K562 (cell line): ENCODE results near the gene DUSP16. TPM values are rescaled to one million over a fixed set of nuclear protein-coding genes. Genes with fewer than 3 reads are reported as not detected.

Experiments
- ATAC-seq: fragments of 200-7000 bp; cut with Tn5 transposase; 3 replicates; pipeline ENCODE4 v1.9.1; 2020; ENCODE audit warnings: moderate library complexity
- BruUV-seq: library from RNA; stranded (reverse); fragments of 400-500 nt; replicated peaks from 2 replicates; lab custom pipeline; 2021; lab: Mats Ljungman, UMichigan
- CTCF ChIA-PET: fragments of 300-600 bp; formaldehyde crosslinking; extraction: SDS; loops from one replicate; lab custom pipeline; 2021; ENCODE audit warnings: low intra/inter-chr PET ratio; lab: Yijun Ruan, JAX
- POLR2A ChIA-PET: fragments of 300-600, 350-650 bp; sonication (Branson Sonifier 250); formaldehyde crosslinking; extraction: SDS; loops from one replicate; lab custom pipeline; 2021; ENCODE audit warnings: antibody characterized with exemption, inconsistent platforms; lab: Yijun Ruan, JAX
- DNase-seq, 4 experiments: peaks; one replicate each; pipeline versions ENCODE4 v3.0.0 to v3.0.0-alpha.2; 2011 to 2018; ENCODE audit warnings: low spot score in 3 of 4, mixed read lengths in 3 of 4; ENCODE audit errors: extremely low read depth in 1 of 4
- FAIRE-seq: peaks from 2 replicates; lab custom pipeline; 2011; peaks lifted over from hg19 to GRCh38; lab: Jason Lieb, UNC
- H2AFZ ChIP-seq: 2 replicates; pipeline ENCODE4 v1.6.0; 2011; ENCODE audit warnings: low read depth, low read length, control low read depth, inconsistent platforms
- H3K27ac ChIP-seq: fragments of 200-600 bp; 3 replicates; pipeline ENCODE4 v1.8.0; 2011; ENCODE audit warnings: low read depth, mild to moderate bottlenecking, control low read depth, inconsistent platforms, low read length, moderate library complexity, mixed read lengths; ENCODE audit errors: extremely low read depth
- H3K27me3 ChIP-seq, 2 experiments: fragments of 300-600 bp in 1 of 2; 2 replicates in 1 of 2; 3 replicates in 1 of 2; pipeline versions ENCODE4 v1.6.0 to v1.8.0; 2011; ENCODE audit warnings: inconsistent platforms in 2 of 2, low read length in 2 of 2, mild to moderate bottlenecking in 1 of 2, mixed read lengths in 1 of 2, moderate library complexity in 1 of 2; ENCODE audit not compliant: control insufficient read depth in 2 of 2, insufficient read depth in 2 of 2
- H3K36me3 ChIP-seq: fragments of 300-600 bp; 3 replicates; pipeline ENCODE4 v1.8.0; 2011; ENCODE audit warnings: mild to moderate bottlenecking, low read length, inconsistent platforms; ENCODE audit not compliant: control insufficient read depth, insufficient read depth
- H3K4me1 ChIP-seq, 2 experiments: fragments of 200-600 bp in 1 of 2; replicated peaks in 1 of 2; 2 replicates in 1 of 2; 3 replicates in 1 of 2; pipeline versions ENCODE4 v1.5.1 to v1.8.0; 2011; ENCODE audit warnings: inconsistent platforms in 2 of 2, low read length in 2 of 2, mild to moderate bottlenecking in 1 of 2, mixed read lengths in 1 of 2, moderate library complexity in 1 of 2; ENCODE audit not compliant: control insufficient read depth in 2 of 2, insufficient read depth in 2 of 2
- H3K4me2 ChIP-seq: 2 replicates; pipeline ENCODE4 v1.6.1; 2011; ENCODE audit warnings: low read length, control low read depth, inconsistent platforms, mixed read lengths; ENCODE audit not compliant: insufficient read depth
- H3K4me3 ChIP-seq: fragments of 200-600 bp; sonication (generic), shearing (Covaris generic); 2 replicates; pipeline ENCODE4 v1.5.1; 2016; ENCODE audit warnings: control low read depth, inconsistent platforms
- H3K79me2 ChIP-seq: fragments of 200-600 bp; 3 replicates; pipeline ENCODE4 v1.8.0; 2011; ENCODE audit warnings: low read length, inconsistent platforms; ENCODE audit not compliant: control insufficient read depth, insufficient read depth
- H3K9ac ChIP-seq, 2 experiments: 2 replicates each; pipeline versions ENCODE4 v1.6.0 to v1.6.1; 2011; ENCODE audit warnings: low read depth in 2 of 2, low read length in 2 of 2, control low read depth in 1 of 2, inconsistent platforms in 1 of 2, mild to moderate bottlenecking in 1 of 2, mixed read lengths in 1 of 2; ENCODE audit not compliant: insufficient read depth in 1 of 2
- H3K9me1 ChIP-seq: one replicate; pipeline ENCODE4 v1.6.0; 2011; ENCODE audit warnings: inconsistent platforms, mild to moderate bottlenecking, low read length, moderate library complexity; ENCODE audit not compliant: control insufficient read depth, insufficient read depth
- H3K9me3 ChIP-seq: replicated peaks from 2 replicates; pipeline ENCODE4 v1.5.1; 2011; ENCODE audit warnings: low read depth, low read length, inconsistent platforms; ENCODE audit not compliant: control insufficient read depth, insufficient read depth
- H4K20me1 ChIP-seq: replicated peaks from 2 replicates; pipeline ENCODE4 v1.6.1; 2011; ENCODE audit warnings: low read length, inconsistent platforms, mixed read lengths; ENCODE audit not compliant: control insufficient read depth, insufficient read depth
- BCLAF1 ChIP-seq, 2 experiments: fragments of 450-650 bp in 1 of 2; IDR thresholded peaks; 2 replicates each; pipeline ENCODE4 v1.6.1; 2011 to 2017; ENCODE audit warnings: low read depth in 2 of 2, antibody characterized with exemption in 1 of 2, borderline replicate concordance in 1 of 2, low read length in 1 of 2, mild to moderate bottlenecking in 1 of 2, mixed read lengths in 1 of 2; ENCODE audit not compliant: control insufficient read depth in 1 of 2
- BDP1 ChIP-seq: IDR thresholded peaks from 3 replicates; pipeline ENCODE4 v1.6.1; 2011; ENCODE audit not compliant: insufficient read length, insufficient read depth
- CCAR2 ChIP-seq: fragments of 200-400 bp; formaldehyde crosslinking; IDR thresholded peaks from 2 replicates; pipeline ENCODE4 v1.6.1; 2017; ENCODE audit warnings: mild to moderate bottlenecking, low read depth, low read length
- GATAD2B ChIP-seq: fragments of 450-650 bp; IDR thresholded peaks from 2 replicates; pipeline ENCODE4 v1.6.1; 2017; ENCODE audit warnings: mild to moderate bottlenecking, borderline replicate concordance
- KAT7 ChIP-seq: sonication (generic); formaldehyde crosslinking; IDR thresholded peaks from 2 replicates; pipeline ENCODE4 v1.8.0; 2022; ENCODE audit warnings: missing genetic modification reagents, mild to moderate bottlenecking, borderline replicate concordance
- NCOA6 ChIP-seq: fragments of 450-650 bp; IDR thresholded peaks from 2 replicates; pipeline ENCODE4 v1.6.1; 2017; ENCODE audit warnings: mild to moderate bottlenecking
- SIN3A ChIP-seq, 2 experiments: fragments of 150-350 bp in 1 of 2; IDR thresholded peaks; 2 replicates each; pipeline ENCODE4 v1.6.1; 2011 to 2016; ENCODE audit warnings: borderline replicate concordance in 2 of 2, low read depth in 2 of 2, low read length in 2 of 2, mild to moderate bottlenecking in 2 of 2, moderate library complexity in 2 of 2; ENCODE audit not compliant: control insufficient read depth in 1 of 2
- SPI1 ChIP-seq: IDR thresholded peaks from 2 replicates; pipeline ENCODE4 v1.6.1; 2011; ENCODE audit warnings: low read depth, low read length, control low read depth, borderline replicate concordance
- STAT5B ChIP-seq: fragments of 250-450 bp; sonication (Bioruptor Pico); IDR thresholded peaks from 2 replicates; pipeline ENCODE4 v1.8.0; 2021; ENCODE audit warnings: mild to moderate bottlenecking, inconsistent platforms
- THRB ChIP-seq: fragments of 450-650 bp; formaldehyde crosslinking; conservative IDR thresholded peaks from 2 replicates; pipeline ENCODE4 v1.4.0; 2022; ENCODE audit warnings: mild to moderate bottlenecking, missing genetic modification characterization
- ZC3H4 ChIP-seq: sonication (generic); formaldehyde crosslinking; IDR thresholded peaks from 2 replicates; pipeline ENCODE4 v1.9.0; 2021; ENCODE audit warnings: missing genetic modification reagents, borderline replicate concordance
- ZNF175 ChIP-seq: fragments of 200-800 bp; sonication (Bioruptor generic); IDR thresholded peaks from 2 replicates; pipeline ENCODE4 v1.6.1; 2016; ENCODE audit warnings: low read depth, mild to moderate bottlenecking, missing genetic modification characterization, missing compliant biosample characterization
- WGBS: fragments of 100-300 bp; shearing (Covaris generic); methylation state at CpG from one replicate; pipeline ENCODE4 v1.1.6; 2016; ENCODE audit warnings: low coverage, mixed read lengths; ENCODE audit not compliant: insufficient coverage; ENCODE audit errors: missing lambda C conversion rate; 5-methylcytosine and 5-hydroxymethylcytosine counted together
- in situ Hi-C: fragments of 300-500 bp; cut with MboI; formaldehyde crosslinking; loops from 4 replicates; pipeline ENCODE4 v1.15.0; 2018; ENCODE audit warnings: inconsistent platforms, mixed read lengths
- intact Hi-C: fragments of 100-400 bp; cut with micrococcal nuclease; formaldehyde crosslinking; loops from 2 replicates; pipeline ENCODE4 v1.14.2; 2022
- polyA plus RNA-seq, 8 experiments: library from polyadenylated mRNA; depleted of rRNA in 4 of 8; stranded (reverse) in 5 of 8; unstranded in 3 of 8; fragments of >200 nt; fragmentation: Nextera tagmentation in 2 of 8; fragmentation: Illumina TruSeq in 1 of 8; extraction: Ambion mirVana in 2 of 8; extraction: Trizol in 1 of 8; gene quantifications; 2 replicates each; pipeline versions ENCODE4 v1.2.1 to v1.2.3, GENCODE V29; 2011 to 2014; ENCODE audit warnings: inconsistent platforms in 1 of 8, missing spikeins in 1 of 8
- total RNA-seq, 7 experiments: library from RNA; depleted of rRNA in 6 of 7; stranded (reverse); fragments of >200 nt in 6 of 7; fragmentation: Illumina TruSeq in 2 of 7; extraction: Trizol in 2 of 7; gene quantifications; 2 replicates each; pipeline versions ENCODE4 v1.2.1 to v1.2.3, GENCODE V29; 2011 to 2021; ENCODE audit warnings: low replicate concordance in 1 of 7
- TF ChIP-seq, protein P1 (sequence below): IDR thresholded peaks from 2 replicates; pipeline ENCODE4 v1.6.1; 2011; ENCODE audit not compliant: insufficient read length; ENCODE audit errors: extremely low read depth
- TF ChIP-seq, protein P2 (sequence below): fragments of 200-800 bp; sonication (Bioruptor generic); IDR thresholded peaks from 2 replicates; pipeline ENCODE4 v1.6.1; 2017; ENCODE audit warnings: missing genetic modification characterization, missing compliant biosample characterization

Gene DUSP16
- total and polyA plus RNA-seq, 9 of the 15 experiments (the other 6 are each of a cell fraction or from before 2014, with no cell fraction given), result 0.70 to 12.3 (median 5.7) TPM

DNA sequence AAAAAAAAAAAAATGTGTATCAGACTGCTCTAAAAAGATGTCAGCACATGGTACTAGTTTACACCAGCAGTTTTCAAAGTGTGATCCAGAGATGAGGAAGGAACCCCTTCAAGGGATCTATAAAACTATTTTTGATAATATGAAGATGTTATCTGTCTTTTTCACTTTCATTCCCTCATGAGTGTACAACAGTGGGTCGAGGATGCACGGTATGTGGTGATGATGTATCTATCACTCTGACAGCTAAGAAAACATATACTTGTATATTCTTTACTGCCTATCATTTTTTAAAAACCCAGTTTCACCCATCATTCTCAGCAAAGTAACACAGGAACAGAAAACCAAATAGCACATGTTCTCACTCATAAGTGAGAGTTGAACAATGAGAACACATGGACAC lies 12.4 kb downstream of the DUSP16 start (continued):
- TF ChIP-seq BCLAF1 (IDR thresholded peaks at IDR 0.05; ENCODE audit: borderline replicate concordance in 1 of 2, control insufficient read depth in 1 of 2, low read depth in 2 of 2, low read length in 1 of 2), result no peak
- TF ChIP-seq, protein P1, sequence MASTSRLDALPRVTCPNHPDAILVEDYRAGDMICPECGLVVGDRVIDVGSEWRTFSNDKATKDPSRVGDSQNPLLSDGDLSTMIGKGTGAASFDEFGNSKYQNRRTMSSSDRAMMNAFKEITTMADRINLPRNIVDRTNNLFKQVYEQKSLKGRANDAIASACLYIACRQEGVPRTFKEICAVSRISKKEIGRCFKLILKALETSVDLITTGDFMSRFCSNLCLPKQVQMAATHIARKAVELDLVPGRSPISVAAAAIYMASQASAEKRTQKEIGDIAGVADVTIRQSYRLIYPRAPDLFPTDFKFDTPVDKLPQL, result no peak
- TF ChIP-seq ZC3H4 (CRISPR knock-in tag), result no peak
- TF ChIP-seq NCOA6, result no peak
- TF ChIP-seq CCAR2, result no peak
- no peak for TF ChIP-seq BDP1

- no peak overlapping the region for H3K4me2 ChIP-seq
- no peak overlapping the region for H3K9ac ChIP-seq
- H3K36me3 ChIP-seq, result peaks cover 3% of the 10 kb centered on the region; the same call in 2 of the 3 replicates
- ChIA-PET POLR2A (interaction anchor here (2.5 kb wide), 1 partner anchor 9 kb away, joined by 6 read pairs; no protein-coding TSS in a partner anchor), CTCF (no interaction called here)
- no peaks in the 10 kb centered on the region; the same call in 1 of the 2 replicates for H3K9me3 ChIP-seq
- BruUV-seq, result no TSS peak
- H3K4me3 ChIP-seq, result no peak overlapping the region
- no peaks in the 10 kb centered on the region; the same call in 2 of the 3 replicates for H3K79me2 ChIP-seq
- H4K20me1 ChIP-seq, result no peaks in the 10 kb centered on the region
- in situ Hi-C loops, result no loop called here
- no peak overlapping the region for H2AFZ ChIP-seq
- no peak for FAIRE-seq
- no peak for DNase-seq
- TF ChIP-seq KAT7 (CRISPR knock-in tag) (no peak), STAT5B (CRISPR knock-in tag) (no peak), SPI1 (no peak), SIN3A (IDR thresholded peaks at IDR 0.05; ENCODE audit: borderline replicate concordance in 2 of 2, control insufficient read depth in 1 of 2, low read depth in 2 of 2, low read length in 2 of 2) (no peak), THRB (no peak), GATAD2B (no peak), ZNF175 (no peak)
- TF ChIP-seq, protein P2, sequence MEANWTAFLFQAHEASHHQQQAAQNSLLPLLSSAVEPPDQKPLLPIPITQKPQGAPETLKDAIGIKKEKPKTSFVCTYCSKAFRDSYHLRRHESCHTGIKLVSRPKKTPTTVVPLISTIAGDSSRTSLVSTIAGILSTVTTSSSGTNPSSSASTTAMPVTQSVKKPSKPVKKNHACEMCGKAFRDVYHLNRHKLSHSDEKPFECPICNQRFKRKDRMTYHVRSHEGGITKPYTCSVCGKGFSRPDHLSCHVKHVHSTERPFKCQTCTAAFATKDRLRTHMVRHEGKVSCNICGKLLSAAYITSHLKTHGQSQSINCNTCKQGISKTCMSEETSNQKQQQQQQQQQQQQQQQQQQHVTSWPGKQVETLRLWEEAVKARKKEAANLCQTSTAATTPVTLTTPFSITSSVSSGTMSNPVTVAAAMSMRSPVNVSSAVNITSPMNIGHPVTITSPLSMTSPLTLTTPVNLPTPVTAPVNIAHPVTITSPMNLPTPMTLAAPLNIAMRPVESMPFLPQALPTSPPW (CRISPR knock-in tag), result no peak
- no peak overlapping the region for H3K27ac ChIP-seq
- WGBS, result 82% methylated on average over 1 of the region's 2 CpGs
- H3K9me1 ChIP-seq, result no peaks in the 10 kb centered on the region
- intact Hi-C loops, result no loop called here
- no peaks in the 10 kb centered on the region for H3K27me3 ChIP-seq
- ATAC-seq, result no peak; the same call in 1 of the 3 replicates
- no peaks in the 10 kb centered on the region for H3K4me1 ChIP-seq
These were observed 13.2 kb downstream of the DUSP16 start for GRCh38 chr12:12549426-12549825.
